Sigmoid colon (tissue), 4 donors: ENCODE data around the gene TTC36.

Experiments used
- POLR2AphosphoS5 ChIP-seq, 4 donors: sonication (generic); formaldehyde crosslinking; IDR thresholded peaks; one replicate each; pipeline ENCODE4 v1.6.1; 2017; ENCODE audit warnings: antibody characterized with exemption in 4 of 4
- TF ChIP-seq, protein P1 (sequence below), 4 experiments: fragments of 450-650 bp in 3 of 4; fragments of 200-600 bp in 1 of 4; IDR thresholded peaks; one replicate each; pipeline ENCODE4 v1.5.1; 2016 to 2019; ENCODE audit warnings: antibody characterized with exemption in 4 of 4, mild to moderate bottlenecking in 3 of 4, moderate library complexity in 2 of 4

- no peak for TF ChIP-seq POLR2AphosphoS5 (IDR thresholded peaks at IDR 0.05)
- TF ChIP-seq, protein P1, sequence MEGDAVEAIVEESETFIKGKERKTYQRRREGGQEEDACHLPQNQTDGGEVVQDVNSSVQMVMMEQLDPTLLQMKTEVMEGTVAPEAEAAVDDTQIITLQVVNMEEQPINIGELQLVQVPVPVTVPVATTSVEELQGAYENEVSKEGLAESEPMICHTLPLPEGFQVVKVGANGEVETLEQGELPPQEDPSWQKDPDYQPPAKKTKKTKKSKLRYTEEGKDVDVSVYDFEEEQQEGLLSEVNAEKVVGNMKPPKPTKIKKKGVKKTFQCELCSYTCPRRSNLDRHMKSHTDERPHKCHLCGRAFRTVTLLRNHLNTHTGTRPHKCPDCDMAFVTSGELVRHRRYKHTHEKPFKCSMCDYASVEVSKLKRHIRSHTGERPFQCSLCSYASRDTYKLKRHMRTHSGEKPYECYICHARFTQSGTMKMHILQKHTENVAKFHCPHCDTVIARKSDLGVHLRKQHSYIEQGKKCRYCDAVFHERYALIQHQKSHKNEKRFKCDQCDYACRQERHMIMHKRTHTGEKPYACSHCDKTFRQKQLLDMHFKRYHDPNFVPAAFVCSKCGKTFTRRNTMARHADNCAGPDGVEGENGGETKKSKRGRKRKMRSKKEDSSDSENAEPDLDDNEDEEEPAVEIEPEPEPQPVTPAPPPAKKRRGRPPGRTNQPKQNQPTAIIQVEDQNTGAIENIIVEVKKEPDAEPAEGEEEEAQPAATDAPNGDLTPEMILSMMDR (IDR thresholded peaks at IDR 0.05), result no peak
Measured at GRCh38 chr11:118521892-118522311, 5.4 kb upstream of the TTC36 start.
